GM19193 (cell line): ENCODE data around the gene BMPER.

Experiments used
- POLR2A ChIP-seq: IDR thresholded peaks from 4 replicates; pipeline ENCODE4 v1.6.1; 2011; ENCODE audit not compliant: insufficient read depth, insufficient read length; ENCODE audit errors: extremely low read depth

BMPER gene

GRCh38 chr7:34011017-34011695 lies 105.8 kb downstream of the BMPER start:
- no peak for TF ChIP-seq POLR2A

DNA sequence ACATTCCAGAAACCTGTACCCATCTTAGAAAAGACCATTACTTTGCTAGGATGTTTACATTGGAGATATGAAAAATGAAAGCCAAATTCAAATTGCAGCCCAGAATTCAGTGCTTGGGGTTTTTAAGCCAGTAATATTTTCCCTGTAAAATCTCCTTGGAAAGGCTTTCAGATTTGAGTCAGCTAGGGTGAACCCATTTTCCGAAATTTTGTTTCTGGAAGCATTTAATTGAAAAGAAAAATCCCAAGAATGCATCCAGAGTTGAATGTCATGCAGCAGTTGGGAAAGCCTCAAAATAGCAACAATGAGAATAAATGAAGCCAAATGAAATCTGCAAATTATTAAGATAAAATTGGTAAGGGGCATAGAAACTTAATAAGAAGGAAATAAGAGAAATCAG lies 106.4 kb downstream of the BMPER start:
- TF ChIP-seq POLR2A, result no peak

DNA sequence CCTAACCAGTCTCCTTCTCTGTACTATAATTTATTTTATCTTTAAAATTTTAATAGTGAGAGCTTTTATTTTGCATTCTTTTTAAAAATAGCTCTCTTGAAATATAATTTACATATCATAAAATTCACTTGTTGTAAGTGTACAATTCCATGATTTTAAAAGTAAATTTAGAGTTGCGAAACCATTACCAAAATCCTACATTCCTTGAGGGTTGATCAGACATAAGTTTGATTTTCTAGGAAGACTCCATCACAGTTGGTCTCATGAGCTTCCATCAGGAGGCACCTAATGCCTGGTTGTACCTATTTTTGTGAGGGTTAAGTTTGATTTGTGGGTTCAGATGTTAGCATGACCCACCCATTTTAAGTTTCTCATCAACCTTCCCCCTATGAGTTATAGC lies 108.1 kb downstream of the BMPER start:
- no peak for TF ChIP-seq POLR2A

DNA sequence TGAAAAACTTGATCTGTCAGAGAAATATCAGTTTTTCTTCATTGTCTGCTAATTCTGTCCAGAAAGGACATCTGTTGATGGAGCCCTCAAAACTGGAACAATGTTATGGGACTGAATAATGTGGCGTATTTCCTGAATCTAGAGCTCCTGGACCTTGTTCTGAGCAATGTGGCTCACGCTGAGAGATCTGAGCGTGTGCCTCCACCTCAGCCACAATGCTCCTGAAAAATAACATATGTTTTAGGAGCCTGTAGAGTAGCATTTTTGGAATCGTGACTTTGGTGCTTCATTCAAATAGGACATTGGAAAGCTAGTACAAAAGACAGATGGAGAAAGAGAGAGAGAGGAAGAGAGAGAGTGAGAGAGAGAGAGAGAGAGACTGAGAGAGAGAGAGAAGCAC lies 110.3 kb downstream of the BMPER start:
- no peak for TF ChIP-seq POLR2A

GRCh38 chr7:34016876-34017275 lies 111.5 kb downstream of the BMPER start:
- no peak for TF ChIP-seq POLR2A

DNA sequence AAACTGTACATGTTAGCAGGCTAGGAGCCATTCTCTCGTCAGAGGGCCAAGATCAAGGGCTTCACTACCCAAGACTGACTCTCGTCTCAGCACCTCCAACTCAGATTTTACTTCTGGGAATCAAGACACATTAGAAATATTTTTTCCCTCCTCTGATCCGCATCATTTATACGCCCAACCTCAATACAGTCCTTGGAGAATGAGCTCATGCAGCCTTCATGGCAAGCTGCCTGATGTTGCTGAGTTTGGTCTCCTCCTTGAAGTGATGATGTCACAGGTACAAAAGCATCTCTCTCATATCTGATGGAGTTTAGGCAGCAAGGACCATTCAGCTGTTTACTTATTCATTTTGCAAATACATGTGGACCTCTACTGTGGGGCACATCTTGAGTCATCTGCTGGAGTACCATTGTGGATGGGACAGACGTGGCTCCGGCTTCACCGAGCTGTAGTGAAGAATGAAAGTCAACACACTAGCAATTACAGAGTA lies 114.0 kb downstream of the BMPER start:
- TF ChIP-seq POLR2A, result no peak

DNA sequence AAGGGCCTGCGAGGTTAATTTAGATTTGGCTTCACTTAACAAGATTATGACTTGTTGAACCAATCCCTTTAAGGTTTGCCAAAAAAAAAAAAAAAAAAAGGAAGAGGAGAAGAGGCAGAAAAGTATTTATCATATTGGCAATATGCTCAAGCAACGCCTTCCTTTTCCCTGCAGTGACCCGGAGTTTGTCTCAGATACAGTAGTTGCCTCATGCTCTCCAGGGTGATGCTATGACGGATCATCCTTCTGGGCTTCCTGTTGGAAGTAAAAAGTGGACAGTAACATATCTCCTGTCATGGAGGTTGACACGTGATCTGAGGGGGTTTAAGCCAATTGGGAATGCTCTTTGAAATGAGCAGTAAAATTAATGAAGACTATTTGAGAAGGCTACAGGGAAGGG lies 117.3 kb downstream of the BMPER start:
- no peak for TF ChIP-seq POLR2A

DNA sequence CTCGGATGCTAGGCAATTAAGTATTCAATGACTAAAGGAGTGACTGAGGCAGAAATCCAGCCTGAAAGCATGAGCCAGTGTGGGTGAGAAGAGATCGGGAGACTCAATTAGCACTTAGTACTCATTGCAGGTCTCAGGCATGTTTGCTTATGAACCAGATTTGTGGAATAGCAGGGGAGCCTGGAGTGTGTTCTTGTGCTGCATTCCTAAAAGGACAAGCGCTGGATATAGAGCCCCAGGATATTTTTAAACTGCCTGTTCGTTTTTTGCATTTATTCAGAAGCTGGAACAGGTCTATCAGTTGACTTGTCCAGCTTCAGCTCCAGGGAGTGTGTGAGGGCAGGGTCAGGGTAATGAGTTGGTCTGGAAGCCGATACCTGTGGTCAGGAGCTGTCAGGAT lies 120.3 kb downstream of the BMPER start:
- no peak for TF ChIP-seq POLR2A

DNA sequence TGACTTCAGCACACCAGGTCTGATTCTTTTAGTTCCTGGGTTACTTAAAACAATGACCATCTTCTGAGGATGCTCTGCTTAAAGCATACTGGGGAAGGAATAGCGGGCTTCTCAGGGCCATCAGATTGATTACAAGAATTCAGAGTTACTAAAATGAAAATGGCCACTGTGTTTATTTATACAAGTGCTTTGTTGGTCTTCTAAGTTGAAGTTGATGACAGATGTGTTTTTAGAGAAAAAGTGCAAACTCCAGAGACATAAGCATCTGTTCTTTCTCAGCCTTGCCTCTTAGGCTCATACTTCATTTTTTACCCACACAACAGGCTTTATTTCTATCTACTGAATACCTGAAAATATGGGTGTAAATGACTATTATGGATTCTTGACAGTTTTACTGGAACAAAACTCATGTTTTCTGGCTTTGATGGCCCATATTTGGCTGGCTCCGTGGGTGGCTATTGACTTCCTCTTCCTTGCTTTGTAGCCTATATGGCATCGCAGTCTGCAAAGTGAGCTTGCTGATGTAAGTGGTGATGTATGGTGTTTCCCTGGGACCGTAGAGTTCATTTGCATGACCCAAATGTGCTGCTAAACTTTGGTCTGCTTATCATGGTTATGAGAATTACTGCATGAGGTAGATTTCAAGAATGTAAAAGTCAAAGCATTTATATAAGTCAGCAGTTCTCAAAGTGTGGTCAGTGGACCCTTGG lies 121.3 kb downstream of the BMPER start:
- no peak for TF ChIP-seq POLR2A

DNA sequence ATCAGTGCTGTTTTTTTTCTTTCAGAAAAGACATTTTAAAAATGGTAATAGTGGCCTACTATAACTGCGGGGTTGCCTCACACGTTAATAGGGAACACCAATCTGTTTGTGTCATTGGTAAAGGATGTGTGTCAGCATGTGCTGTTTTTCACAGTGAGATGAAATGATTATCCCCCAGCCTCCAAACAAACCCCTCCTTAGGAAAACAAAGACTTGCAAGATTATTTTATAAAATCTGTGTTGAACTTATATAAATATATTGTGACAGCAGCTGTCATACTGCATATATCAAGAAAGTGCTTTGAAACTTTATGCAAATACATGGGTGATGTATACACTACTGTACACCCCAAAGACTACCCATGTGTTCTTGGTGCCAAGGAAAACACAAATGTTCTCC lies 125.8 kb downstream of the BMPER start:
- no peak for TF ChIP-seq POLR2A

DNA sequence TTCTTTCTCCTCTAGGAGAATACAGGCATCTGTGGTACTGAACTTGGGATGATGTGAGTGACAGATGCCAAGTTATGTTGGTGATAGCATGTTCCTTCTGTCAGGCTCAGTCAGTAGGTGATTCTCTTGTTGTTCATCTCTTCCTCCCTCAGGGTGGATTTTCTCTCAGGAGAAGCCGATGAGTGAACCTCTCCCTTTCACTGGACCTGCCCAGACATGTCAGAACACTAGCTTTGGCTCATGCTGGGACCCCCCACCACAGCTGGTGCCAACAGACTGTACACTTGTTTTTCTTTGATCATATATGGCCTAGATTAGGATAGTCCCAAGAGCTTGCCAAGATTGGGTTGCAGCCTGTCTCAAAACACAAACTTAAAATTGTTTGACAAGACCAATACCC lies 129.4 kb downstream of the BMPER start:
- TF ChIP-seq POLR2A, result no peak

GRCh38 chr7:34036051-34036920 lies 130.9 kb downstream of the BMPER start:
- TF ChIP-seq POLR2A, result no peak

DNA sequence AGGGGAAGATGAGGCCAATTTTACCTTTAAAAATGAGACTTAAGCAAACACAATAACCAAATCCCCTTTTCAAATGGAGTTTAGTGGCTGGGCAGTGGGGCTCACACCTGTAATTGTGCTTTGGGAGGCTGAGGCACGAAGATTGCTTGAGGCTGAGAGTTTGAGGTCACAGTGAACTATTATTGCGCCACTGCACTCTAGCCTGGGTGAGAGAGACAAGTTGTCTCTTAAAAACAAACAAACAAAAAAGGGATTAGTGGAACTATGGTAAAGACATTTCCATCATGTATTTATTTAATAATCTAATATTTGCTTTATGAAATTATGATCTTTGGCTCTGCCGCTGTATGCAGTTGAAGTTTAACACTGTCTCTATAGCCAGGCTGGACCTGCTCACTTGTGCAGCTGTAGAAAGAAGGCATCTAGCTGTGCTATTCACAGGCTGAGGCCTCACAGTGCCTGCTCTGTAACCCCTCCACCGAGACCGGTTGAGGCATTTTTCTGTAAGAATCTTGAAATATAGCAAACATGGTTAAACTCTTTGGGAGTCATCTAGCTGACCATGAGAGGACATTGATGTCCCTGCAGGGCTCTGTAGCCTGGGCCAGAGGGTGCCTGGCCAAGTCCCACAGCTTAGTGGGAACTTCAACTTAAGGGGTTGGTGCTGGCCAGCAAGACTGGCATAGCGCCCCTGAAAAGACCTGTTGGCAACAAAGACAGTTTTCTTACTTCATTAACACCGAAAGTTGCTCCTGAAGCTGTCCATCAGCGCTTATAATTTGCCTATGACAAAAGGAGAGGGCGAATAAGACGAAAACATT lies 131.8 kb downstream of the BMPER start:
- TF ChIP-seq POLR2A, result no peak

DNA sequence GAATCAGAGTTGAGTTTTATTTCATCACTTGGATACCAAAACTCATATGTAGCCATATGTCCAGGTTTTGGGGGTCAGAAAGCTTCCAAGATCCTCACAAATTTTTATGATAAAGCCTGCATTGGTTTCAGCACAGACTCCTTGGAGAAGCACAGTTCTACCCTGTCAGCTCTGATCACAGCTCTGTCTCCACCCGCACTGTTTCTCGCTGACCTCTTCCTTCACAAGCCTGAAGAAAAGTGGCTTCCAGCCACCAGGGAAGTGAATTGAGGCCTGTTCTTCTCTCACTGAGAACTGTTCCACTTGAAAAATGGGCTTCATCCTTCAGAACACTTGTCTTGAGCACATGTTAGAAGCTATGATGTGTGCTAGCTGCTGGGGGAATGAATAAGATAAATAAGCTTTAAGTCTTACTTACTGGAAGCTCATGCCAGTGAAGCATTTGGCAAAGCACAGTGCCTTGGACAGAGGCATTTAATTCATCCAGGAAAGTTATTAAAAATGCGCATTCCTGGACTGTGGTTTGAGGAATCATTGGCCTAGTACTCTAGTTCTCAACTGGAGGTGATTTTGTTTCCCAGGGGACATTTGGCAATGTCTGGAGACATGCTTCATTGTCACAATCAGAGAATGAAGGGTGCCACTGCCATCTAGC lies 133.6 kb downstream of the BMPER start:
- TF ChIP-seq POLR2A, result no peak
